Measurements from ENCODE around the gene RAD23B. TPM values are rescaled to one million over a fixed set of nuclear protein-coding genes. Genes with fewer than 3 reads are reported as not detected.

The RAD23B gene
- total RNA-seq, 2 donors from 2014 or later = 64.8 to 75.8 TPM

GRCh38 chr9:107274096-107274495 is 9.0 kb upstream of the RAD23B start:
- no peak for DNase-seq
- H3K4me3 Mint-ChIP-seq = no peak overlapping the region
- H3K27me3 Mint-ChIP-seq = peaks cover 53% of the 10 kb centered on the region

GRCh38 chr9:107274953-107275422 is 8.1 kb upstream of the RAD23B start:
- H3K27me3 Mint-ChIP-seq = peaks cover 50% of the 10 kb centered on the region
- DNase-seq (no peak), ATAC-seq (no peak)
- peaks cover 2% of the 10 kb centered on the region for H3K36me3 Mint-ChIP-seq (ENCODE audit: low read depth)
- no peak overlapping the region for H3K4me3 Mint-ChIP-seq
- peaks cover 10% of the 10 kb centered on the region for H3K4me1 Mint-ChIP-seq
- no peak overlapping the region for H3K27ac Mint-ChIP-seq
- H3K9me3 ChIP-seq (ENCODE audit: control insufficient read depth, low read length, poor library complexity, severe bottlenecking) = no peaks in the 10 kb centered on the region

More at GRCh38 chr9:107274096-107274495, 9.0 kb upstream of the RAD23B start:
- Mint-ChIP-seq H3K4me1 (peaks cover 10% of the 10 kb centered on the region), H3K36me3 (ENCODE audit: low read depth) (peaks cover 2% of the 10 kb centered on the region), H3K27ac (no peak overlapping the region)
- peak; percentile 48 for ATAC-seq
- H3K9me3 ChIP-seq (ENCODE audit: control insufficient read depth, low read length, poor library complexity, severe bottlenecking) = no peaks in the 10 kb centered on the region

- peaks cover 4% of the 10 kb centered on the region for H3K36me3 Mint-ChIP-seq (ENCODE audit: low read depth)
- H3K4me3 Mint-ChIP-seq = no peak overlapping the region
- ATAC-seq = no peak
- H3K9me3 ChIP-seq (ENCODE audit: control insufficient read depth, low read length, poor library complexity, severe bottlenecking) = no peaks in the 10 kb centered on the region
- peaks cover 50% of the 10 kb centered on the region for H3K27me3 Mint-ChIP-seq
- DNase-seq = no peak
- peaks cover 7% of the 10 kb centered on the region for H3K4me1 Mint-ChIP-seq
- no peak overlapping the region for H3K27ac Mint-ChIP-seq
Measured at GRCh38 chr9:107275530-107275929, 7.5 kb upstream of the RAD23B start.

- Mint-ChIP-seq H3K4me1 (peaks cover 14% of the 10 kb centered on the region), H3K36me3 (ENCODE audit: low read depth) (peaks cover 8% of the 10 kb centered on the region), H3K27ac (no peak overlapping the region), H3K4me3 (no peak overlapping the region), H3K27me3 (peaks cover 53% of the 10 kb centered on the region)
- DNase-seq = no peak
- H3K9me3 ChIP-seq (ENCODE audit: control insufficient read depth, low read length, poor library complexity, severe bottlenecking) = no peaks in the 10 kb centered on the region
- ATAC-seq = no peak
Measured at GRCh38 chr9:107276966-107277710, 5.9 kb upstream of the RAD23B start.

GRCh38 chr9:107277801-107278200 is 5.3 kb upstream of the RAD23B start:
- DNase-seq = no peak
- ATAC-seq = no peak
- Mint-ChIP-seq H3K4me1 (peaks cover 18% of the 10 kb centered on the region), H3K4me3 (no peak overlapping the region), H3K27ac (no peak overlapping the region), H3K36me3 (ENCODE audit: low read depth) (peaks cover 8% of the 10 kb centered on the region), H3K27me3 (peaks cover 53% of the 10 kb centered on the region)
- no peaks in the 10 kb centered on the region for H3K9me3 ChIP-seq (ENCODE audit: control insufficient read depth, low read length, poor library complexity, severe bottlenecking)

- ATAC-seq (no peak), DNase-seq (no peak)
- Mint-ChIP-seq H3K36me3 (ENCODE audit: low read depth) (peaks cover 8% of the 10 kb centered on the region), H3K4me1 (peaks cover 18% of the 10 kb centered on the region), H3K4me3 (no peak overlapping the region), H3K27me3 (peaks cover 45% of the 10 kb centered on the region), H3K27ac (no peak overlapping the region)
- no peaks in the 10 kb centered on the region for H3K9me3 ChIP-seq (ENCODE audit: control insufficient read depth, low read length, poor library complexity, severe bottlenecking)
Measured at GRCh38 chr9:107279086-107279485, 4.0 kb upstream of the RAD23B start.

- Mint-ChIP-seq H3K36me3 (ENCODE audit: low read depth) (peaks cover 8% of the 10 kb centered on the region), H3K27me3 (peaks cover 34% of the 10 kb centered on the region), H3K4me1 (peaks cover 24% of the 10 kb centered on the region), H3K27ac (no peak overlapping the region), H3K4me3 (peak overlapping the region; percentile 49)
- no peak for DNase-seq
- no peak for ATAC-seq
- no peaks in the 10 kb centered on the region for H3K9me3 ChIP-seq (ENCODE audit: control insufficient read depth, low read length, poor library complexity, severe bottlenecking)
Measured at GRCh38 chr9:107280543-107280942, 2.5 kb upstream of the RAD23B start.

- Mint-ChIP-seq H3K4me1 (peaks cover 29% of the 10 kb centered on the region), H3K27ac (no peak overlapping the region), H3K4me3 (peak overlapping the region; percentile 61), H3K27me3 (peaks cover 27% of the 10 kb centered on the region), H3K36me3 (ENCODE audit: low read depth) (peaks cover 8% of the 10 kb centered on the region)
- no peaks in the 10 kb centered on the region for H3K9me3 ChIP-seq (ENCODE audit: control insufficient read depth, low read length, poor library complexity, severe bottlenecking)
- ATAC-seq (no peak), DNase-seq (no peak)
Measured at GRCh38 chr9:107281184-107281583, 1.9 kb upstream of the RAD23B start.

- Mint-ChIP-seq H3K27me3 (peaks cover 20% of the 10 kb centered on the region), H3K4me1 (peaks cover 34% of the 10 kb centered on the region), H3K27ac (peak overlapping the region; percentile 88), H3K4me3 (peak overlapping the region; percentile 97), H3K36me3 (ENCODE audit: low read depth) (peaks cover 6% of the 10 kb centered on the region)
- H3K9me3 ChIP-seq (ENCODE audit: control insufficient read depth, low read length, poor library complexity, severe bottlenecking) = no peaks in the 10 kb centered on the region
- ATAC-seq (no peak), DNase-seq (no peak)
Measured at GRCh38 chr9:107281922-107282667, 984 bp upstream of the RAD23B start.

- Mint-ChIP-seq H3K36me3 (ENCODE audit: low read depth) (peaks cover 6% of the 10 kb centered on the region), H3K27me3 (peaks cover 13% of the 10 kb centered on the region), H3K27ac (peak overlapping the region; percentile 91), H3K4me1 (peaks cover 38% of the 10 kb centered on the region), H3K4me3 (peak overlapping the region; percentile 97)
- ATAC-seq = peak; percentile 34
- no peaks in the 10 kb centered on the region for H3K9me3 ChIP-seq (ENCODE audit: control insufficient read depth, low read length, poor library complexity, severe bottlenecking)
- DNase-seq = peak in 2 of 3 donors; percentile 16 to 36
Measured at GRCh38 chr9:107283623-107284616, 841 bp downstream of the RAD23B start.

- peaks cover 45% of the 10 kb centered on the region for H3K4me1 Mint-ChIP-seq
- no peak for ATAC-seq
- peaks cover 6% of the 10 kb centered on the region for H3K36me3 Mint-ChIP-seq (ENCODE audit: low read depth)
- H3K9me3 ChIP-seq (ENCODE audit: control insufficient read depth, low read length, poor library complexity, severe bottlenecking) = no peaks in the 10 kb centered on the region
- DNase-seq = no peak
- H3K27ac Mint-ChIP-seq = peak overlapping the region; percentile 91
- peak overlapping the region; percentile 97 for H3K4me3 Mint-ChIP-seq
- peaks cover 13% of the 10 kb centered on the region for H3K27me3 Mint-ChIP-seq
Measured at GRCh38 chr9:107284636-107285035, 1.6 kb downstream of the RAD23B start.

- DNase-seq (no peak), ATAC-seq (no peak)
- H3K27ac Mint-ChIP-seq = peak overlapping the region; percentile 91
- H3K36me3 Mint-ChIP-seq (ENCODE audit: low read depth) = peaks cover 6% of the 10 kb centered on the region
- peak overlapping the region; percentile 97 for H3K4me3 Mint-ChIP-seq
- peaks cover 52% of the 10 kb centered on the region for H3K4me1 Mint-ChIP-seq
- no peaks in the 10 kb centered on the region for H3K9me3 ChIP-seq (ENCODE audit: control insufficient read depth, low read length, poor library complexity, severe bottlenecking)
- peaks cover 10% of the 10 kb centered on the region for H3K27me3 Mint-ChIP-seq
Measured at GRCh38 chr9:107285286-107285685, 2.2 kb downstream of the RAD23B start.
